ENCODE data around the gene C1orf198. TPM values are rescaled to one million over a fixed set of nuclear protein-coding genes. Genes with fewer than 3 reads are reported as not detected.
A peak's percentile ranks its signal among the peaks of the same experiment; 100 is the strongest.

The C1orf198 gene
- total RNA-seq, 1 donor from 2014 or later: 68.4 TPM

DNA sequence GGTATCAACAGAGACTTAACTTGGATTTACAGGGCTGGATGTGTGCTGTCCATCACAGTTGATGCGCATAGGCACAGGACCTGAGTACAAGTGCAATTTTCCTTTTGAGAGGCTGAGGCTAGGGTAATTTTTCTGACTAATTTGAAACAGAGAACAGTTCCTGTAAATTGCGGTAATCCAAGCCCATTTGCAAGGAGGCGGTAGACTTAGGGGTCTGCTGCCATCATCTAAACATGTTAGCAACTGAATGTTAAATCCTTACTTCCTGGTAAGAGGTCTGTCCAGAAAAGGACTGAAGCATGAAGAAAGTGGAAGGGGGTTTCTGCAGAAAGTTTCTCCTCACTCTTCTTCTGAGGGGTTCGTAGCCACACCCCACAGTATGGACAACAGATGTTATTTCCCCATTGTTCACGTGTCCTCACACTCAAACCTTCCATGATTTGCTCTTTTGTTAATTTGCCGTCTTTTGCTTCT, 23.7 kb upstream of the C1orf198 start:
- DNase-seq: peak; percentile 80

DNA sequence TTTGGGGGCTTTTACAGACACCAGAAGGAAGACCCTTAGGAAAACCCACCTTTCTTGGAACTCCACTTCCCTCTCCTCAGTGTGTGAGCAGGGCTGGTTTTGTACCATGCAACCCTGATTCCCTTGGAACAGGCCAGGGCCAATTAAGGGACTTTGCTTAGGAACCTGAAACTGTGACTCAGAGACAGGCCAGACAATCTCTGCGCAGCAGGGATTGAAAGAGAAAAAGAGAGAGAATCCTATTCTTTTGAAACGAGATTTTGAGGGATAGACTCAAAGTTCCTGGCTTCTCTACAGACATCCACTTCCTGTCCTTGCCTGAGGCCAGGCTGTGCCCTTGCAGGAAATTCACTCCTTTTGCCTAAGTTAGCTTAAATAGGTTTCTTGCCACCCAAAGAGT, 23.1 kb upstream of the C1orf198 start:
- DNase-seq: peak; percentile 28

DNA sequence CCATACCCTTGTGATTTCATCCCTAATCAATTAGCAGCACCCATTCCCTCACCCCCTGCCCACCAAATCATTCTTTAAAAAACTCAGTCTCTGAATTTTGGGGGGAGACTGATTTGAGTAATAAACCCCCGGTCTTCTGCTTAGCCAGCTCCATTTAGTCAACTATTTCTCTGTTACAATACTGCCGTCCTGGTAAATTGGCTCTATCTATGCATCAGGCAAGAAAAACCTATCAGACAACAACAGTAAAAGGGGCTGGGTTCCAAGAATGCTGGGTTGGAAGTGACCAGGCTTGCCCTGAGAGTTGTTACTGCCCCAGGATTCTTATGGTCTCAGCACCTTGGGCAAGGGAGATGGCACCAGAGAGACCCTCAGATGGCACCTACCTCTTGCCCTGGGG, 16.3 kb upstream of the C1orf198 start:
- no peak for DNase-seq

DNA sequence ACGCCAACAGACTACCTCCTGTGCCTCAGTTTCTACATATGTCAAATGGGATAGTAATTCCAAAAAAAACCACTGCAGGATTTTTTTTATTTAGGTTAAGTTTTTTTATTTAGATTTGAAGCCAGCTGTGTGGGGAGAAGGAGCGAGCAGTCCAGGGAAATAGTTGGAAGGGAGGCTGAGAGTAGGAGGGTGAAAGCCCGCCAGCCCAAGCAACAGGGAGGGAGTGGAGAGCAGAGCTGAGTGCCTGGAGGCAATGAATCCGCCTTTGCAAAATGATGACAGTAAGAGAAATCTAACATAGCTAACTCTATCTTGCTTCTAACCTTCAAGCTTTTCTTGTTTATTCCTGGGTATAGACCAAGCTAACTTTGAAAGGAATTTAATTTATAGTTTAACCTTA, 15.6 kb upstream of the C1orf198 start:
- no peak for DNase-seq

DNA sequence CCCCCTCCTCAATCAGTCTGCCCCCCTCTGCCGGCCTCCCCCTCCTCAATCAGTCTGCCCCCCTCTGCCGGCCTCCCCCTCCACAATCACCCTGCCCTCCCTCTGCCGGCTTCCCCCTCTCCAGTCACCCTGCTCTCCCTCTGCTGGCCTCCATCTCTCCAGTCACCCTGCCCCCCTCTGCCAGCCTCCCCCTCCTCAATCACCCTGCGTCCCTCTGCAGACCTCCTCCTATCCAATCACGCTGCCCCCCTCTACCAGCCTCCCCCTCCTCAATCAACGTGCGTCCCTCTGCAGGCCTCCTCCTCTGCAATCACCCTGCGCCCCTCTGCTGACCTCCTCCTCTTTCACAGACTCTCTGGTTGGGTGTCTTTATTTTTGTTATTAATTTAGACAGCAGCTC, 11.5 kb upstream of the C1orf198 start:
- DNase-seq: no peak

DNA sequence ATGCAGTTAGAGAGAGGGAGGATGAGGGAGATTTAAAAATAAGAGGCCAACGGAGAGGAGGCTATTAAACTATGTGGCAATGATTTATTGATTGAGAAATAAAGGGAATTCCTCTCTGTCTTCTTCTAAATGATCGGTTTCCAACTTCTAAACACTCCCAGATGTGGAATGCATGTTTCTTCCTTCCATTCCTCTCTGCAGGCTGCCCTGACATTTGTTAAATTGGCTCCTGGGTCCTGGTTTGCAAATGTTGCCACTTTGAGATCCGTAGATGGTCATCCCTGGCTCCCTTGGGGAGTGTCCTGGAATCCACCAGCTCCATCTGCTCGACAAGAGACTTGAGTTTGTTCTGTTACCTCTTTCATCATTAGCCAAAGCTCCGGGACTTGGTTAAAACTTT, 10.3 kb upstream of the C1orf198 start:
- peak; percentile 56 for DNase-seq

DNA sequence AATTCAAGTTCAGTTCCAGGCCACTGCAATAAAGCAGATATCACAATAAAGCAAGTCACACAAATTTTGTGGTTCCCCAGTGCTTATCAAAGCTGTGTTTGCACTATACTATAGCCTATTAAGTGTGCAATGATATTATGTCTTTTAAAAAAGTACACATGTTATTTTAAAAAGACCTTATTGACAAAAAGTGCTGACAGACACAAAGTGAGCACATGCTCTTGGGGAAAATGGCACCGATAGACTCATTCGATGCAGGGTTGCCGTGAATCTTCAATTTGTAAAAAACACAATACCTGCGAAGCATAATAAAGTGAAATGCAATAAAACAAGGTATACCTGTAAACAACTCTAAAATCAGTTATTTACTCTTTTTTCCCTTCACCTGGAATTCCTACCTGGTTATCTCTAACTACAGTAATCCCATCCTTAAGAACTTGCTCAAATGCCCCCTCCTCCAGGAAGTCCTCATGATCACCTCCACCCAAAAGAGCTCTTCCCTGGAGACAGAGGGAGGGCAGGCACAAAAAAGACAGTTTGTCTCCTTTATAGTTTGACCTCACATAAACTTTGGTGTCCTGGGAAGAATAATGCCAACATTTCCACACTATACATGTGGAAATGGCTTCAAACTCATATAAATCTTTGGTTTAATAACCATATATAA, 9.7 kb upstream of the C1orf198 start:
- no peak for DNase-seq

DNA sequence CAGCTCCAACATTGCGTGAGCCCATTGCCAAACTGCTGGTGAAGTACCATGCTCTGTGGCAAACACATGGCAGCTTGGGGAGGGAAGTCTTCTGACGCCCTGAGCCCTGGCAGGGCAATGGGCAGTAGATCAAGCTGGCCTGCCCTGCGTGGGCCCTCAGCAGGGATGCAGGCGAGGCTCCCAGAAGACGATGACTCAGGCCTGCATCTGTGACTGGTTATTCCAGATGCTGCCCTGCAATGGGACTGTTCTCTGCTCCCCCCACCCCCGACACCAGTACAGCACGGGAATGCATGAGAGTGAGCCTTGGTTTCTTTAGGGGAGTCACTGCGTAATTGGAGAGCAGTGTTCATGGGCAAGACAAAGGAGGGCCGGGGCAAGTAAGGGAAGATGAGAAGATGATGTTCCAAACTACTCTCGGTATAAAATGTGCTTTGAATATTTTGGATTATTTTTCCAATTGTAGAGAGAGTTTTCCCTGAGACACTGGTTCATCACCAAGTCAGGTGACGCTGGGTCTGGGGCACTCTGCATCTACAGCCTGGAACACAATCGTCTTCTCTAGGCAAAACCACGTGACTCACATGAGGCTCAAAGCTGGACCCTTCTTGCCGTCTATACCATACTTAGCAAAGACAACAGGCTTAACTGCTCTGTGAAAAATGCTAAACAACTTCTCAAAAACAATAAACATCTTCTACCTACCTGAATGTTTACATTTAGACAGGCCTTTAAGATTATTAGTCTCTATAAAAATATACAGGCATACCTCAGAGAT, 9.0 kb upstream of the C1orf198 start:
- DNase-seq: no peak

DNA sequence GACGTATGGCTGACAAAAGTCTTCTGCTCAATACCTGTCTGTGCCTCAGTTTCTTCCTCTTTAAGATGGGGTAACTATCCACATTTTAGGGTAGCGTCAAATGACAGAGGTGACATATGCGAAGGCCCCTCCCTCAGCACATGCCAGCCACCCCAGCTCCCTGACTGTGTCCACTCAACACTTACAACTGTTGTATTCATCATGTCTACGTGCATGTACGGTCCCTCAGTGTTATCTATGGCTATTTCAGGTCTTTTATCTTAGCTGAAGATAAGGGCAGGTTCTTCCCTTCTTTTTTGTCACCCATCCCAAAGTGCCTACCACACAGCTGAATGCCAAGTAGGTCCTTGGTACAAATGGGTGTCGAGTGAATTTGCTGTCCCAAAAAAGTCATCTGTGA, 8.3 kb upstream of the C1orf198 start:
- no peak for DNase-seq

DNA sequence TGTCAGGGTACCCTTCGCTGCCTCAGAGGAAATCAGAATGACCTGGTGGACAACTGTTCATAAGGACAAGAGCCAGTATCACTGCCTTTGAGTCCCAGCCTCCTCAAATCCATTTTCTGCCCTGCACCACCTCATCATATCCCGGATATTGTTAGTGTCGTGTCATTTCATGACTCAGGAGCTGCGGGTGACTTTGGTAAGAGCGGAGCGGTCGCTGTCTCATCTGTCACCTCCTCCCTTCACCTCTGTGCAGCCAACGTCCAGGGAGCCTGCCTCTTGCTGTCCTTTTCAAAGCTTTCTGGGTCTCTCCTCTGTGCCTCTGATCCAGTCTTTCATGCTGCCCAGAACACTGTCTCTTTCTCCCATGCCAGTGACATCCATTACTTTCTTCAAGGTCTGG, 7.0 kb upstream of the C1orf198 start:
- no peak for DNase-seq

DNA sequence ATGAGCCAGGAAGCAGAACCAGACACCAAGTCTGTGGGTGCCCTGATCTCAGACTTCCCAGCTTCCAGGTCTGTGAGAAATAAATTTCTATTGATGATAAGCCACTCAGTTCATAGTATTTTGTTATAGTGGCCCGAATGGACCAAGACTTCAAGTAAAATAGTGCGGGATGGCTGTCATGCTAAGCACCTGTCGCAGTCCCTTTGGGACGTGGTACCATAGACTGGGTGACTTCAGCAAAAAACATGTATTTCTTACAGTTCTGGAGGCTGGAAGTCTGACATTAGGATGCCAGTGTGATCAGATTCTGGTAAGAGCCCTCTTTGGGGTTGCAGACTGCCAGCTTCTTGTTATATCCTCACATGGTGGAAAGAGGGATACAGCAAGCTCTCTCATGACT, 2.6 kb upstream of the C1orf198 start:
- no peak for DNase-seq

DNA sequence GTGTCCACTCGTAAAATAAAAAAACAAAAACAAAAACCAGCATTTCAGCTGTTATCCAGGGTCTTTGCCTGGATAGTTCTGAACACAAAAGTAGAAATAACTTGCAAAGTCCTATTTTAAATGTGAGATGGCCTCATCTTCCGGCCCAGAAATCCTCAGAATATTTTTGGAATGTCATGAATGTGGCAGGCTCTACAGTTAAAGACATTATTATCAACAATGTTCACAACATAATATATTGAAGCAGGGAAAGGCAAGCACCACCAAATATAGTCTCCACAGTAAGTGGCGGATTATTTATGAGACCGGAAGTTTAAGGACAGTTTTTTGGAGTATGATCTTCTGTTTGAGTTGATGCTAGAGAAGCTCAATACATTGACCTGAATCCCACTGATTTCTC, 1.2 kb upstream of the C1orf198 start:
- DNase-seq: no peak

DNA sequence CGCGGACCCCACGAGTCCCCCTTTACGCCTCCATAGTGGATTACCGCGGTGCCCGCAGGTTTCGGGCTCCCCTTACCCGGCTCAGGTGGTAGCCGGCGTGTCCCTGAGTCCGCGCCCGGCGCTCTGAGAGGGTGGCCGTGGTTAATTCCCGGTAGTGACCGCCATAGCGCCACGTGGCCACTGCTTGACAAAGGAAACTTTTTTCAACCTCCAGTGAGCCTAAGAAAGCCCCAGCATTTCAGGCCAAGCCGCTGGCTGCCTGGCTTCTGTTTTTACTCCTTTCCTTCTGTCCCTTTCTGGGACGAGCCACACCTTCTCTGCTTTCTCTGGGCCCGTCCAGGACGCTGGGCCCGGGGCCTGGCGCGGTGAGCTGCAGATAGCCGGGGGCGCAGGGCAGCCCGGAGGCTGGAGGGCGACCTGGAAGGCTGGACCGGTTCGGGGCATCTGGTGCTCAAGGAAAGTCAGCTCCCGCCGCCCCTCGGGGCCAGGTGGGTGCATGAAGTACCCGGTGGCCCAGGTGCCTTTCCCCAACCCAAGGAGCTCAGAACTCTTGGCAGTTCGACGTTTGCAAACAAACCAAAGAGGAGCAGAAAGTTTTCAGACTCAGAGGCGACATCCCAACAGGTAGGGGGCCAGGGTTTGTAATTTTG, 540 bp upstream of the C1orf198 start:
- peak; percentile 73 for DNase-seq

DNA sequence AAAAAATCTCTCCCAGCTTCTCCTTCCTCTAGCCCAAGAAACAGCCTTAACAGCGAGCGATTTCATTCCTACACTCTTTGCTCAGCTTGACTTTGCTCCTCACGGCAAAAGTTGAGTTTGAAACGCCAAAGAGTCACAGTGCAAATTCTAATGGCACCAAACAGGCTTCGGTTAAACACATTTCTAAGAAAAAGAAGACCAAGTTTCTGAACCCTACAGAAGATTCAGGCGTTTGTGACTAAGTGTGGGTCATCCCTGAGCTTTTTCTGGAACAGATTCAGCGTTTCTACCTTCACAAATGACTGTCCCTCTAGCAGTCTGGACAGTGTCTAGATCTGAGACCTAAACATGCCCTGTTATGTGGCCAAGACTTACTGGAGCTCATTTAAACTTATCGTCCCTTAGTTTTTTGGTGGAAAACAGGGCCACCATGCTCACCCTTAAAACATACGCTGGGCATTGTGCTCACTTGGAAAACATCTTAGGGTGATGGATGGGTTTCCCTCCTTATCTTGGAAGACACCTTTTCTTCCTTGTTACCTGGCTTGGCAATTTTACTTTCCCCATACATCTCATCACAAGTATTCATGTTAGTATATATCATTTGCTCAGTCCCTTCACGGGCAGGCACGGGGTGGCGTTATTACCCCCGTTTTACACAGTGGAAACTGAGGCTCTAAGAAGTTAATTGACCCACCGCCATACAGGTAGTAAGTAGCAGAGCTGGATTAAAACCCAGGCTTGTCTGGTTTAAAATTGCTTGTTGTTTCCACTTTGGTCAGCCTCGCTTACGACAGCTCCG, 1.0 kb downstream of the C1orf198 start:
- DNase-seq: peak; percentile 41

DNA sequence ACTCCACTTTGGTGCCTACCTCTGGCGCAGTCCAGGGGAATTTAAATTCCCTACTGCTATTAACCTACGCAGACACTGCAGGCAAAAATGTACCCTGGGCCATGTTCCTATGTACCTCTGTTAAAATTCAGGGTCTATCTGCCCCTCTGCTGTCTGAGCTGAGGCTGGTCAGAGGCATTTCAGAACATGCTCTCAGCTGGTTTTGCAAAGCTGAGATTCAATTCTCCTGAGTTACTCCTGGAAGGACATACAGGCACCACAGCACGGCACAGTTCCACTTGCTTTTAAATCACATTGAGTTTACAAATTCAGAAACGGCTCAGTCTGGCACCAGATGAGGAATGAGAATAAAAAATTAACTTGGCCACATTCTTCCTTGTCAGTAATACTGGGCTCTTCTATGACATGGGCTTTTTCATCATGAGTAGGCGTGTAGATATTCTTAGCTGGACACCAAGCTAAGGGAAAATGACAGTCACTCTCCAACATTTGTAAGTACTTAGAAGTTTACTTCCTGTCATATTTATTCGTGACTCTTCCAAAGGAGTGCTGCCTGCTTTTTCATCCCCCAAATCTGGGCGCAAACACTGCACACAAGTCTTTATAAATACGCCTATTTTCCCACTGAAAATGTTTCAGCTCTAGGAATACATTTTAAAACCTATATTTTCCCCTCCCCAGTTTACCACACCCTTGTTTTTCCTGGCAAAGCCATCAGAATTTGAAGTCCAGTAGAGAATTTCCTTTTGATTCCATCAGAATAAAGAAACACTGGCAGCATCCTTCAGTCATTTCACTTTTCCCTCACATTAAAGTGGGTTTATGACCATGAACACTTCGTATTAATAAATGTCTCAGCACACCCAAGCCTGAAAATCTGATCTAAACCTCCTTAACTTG, 1.9 kb downstream of the C1orf198 start:
- peak; percentile 45 for DNase-seq

DNA sequence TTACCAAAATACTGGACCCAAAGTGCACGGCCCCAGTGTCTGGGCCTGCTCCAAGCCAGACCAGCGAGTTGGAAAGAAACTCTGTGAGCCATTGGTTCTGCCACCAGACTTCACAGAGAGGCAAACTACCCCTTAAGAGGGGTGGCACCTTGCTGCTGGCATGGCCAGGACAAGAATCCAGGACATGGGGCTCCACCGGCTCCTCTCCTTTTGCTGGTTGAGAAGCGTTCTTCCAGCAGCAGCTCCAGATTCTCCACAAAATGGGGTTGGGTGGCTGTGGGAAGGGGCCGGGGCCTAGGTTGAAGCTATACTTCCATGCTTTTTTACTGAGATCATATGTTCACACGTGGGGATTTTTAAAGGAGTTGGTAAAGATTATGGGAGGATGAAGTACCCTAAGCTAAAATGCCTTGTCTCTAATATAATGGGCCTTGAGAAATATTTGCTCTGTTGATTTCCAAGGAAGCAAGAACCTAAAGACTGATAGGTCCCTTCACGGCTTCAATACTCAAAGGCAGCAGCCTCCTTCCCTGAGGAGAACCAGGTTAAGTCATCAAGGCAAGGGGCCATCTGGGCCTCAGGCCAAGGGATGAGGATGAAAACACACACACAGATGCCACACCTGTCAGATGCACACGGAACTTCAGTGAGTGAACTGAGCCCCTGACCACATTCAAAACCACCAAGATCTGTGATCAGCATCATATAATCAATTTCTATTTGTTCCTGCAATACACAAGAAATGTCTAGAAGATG, 3.1 kb downstream of the C1orf198 start:
- DNase-seq: no peak

DNA sequence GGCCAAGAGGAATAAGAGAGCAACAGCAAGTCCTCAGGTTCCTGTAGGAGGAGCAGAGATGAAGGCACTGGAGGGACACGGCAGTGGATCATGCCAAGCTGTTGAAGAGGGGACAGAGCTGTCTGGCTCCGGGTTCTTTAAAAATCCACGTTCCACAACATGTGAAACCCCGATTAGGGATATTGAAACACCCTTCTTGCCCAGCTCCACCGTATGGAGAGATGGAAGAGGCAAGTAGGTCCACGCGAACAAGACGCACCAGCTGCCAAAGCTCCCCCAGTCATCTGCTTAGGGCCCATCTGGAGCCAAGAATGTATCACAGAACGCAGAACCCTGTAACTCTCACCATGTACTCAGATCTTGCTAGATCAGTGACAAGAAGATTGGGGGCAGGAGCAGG, 3.9 kb downstream of the C1orf198 start:
- no peak for DNase-seq

DNA sequence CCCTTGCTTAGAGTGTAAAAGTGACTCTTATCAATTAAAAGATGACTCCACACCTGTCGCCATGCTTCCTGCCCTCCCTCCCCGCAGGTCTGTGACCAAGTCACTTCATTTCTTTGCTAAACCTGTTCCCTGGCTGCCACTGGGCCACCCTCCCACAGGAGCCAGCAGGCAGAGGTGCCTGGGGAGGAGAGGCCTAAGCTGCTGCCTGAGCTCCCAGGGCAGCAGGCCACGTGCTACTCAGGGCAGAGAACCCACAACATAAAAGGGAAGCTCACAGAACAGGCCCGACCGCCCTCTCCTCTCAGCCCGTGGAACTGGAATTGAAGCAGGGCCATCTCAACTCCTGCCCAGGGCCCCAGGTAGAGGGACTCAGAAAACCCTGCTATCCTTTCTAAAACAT, 4.9 kb downstream of the C1orf198 start:
- peak; percentile 47 for DNase-seq

DNA sequence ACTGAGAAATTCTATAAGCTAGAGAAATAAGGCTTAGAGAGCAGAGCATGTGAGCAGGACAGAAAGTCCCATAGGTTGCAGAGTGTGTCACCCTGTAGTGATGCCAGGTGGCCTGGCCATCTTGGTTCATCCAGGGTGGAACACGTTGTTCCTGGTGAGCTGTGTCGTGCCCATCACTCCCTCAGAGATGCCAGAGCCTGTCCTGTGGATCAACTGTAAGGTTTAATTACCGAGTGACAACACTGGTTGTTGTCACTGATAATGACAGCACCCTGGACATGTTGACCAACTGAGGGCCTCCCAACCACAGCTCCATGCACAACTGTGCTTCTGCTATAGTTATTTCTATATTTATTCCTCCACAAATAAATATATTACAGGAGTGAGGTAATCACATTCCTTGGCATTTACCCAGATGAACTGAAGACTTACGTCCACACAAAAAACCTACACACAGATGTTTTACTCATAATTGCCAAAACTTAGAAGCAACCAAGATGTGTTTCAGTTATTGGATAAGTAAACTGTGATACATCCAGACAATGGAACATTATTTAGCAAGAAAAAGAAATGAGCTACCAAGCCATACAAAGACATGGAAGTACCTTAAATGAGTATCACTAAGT, 6.2 kb downstream of the C1orf198 start:
- DNase-seq: no peak

DNA sequence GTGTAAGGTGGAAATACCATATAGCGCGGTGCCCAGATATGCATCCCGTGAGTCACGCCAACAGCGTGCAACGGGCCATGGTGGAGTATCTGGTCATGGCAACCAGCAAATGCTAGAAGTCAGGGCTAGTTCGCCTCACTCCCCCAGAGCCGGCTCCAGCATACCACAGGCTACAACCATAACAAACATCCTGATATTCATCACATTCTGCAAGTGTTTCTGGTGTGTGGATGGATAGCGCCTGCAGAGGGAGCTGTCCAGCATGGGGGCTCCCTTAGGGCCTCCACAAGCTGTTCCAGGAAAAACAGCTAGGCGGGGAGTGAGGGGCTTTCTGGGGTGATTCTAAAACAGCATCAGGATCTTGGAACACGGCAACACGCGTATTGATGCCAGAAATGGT, 6.8 kb downstream of the C1orf198 start:
- no peak for DNase-seq

All from tongue (tissue), 2 donors.